KOPT-K1 (cell line): ENCODE data around the gene FCRL1.

Experiments used
- H3K27ac ChIP-seq: fragments of 200-600 bp; sonication (generic); 2 replicates; pipeline ENCODE4 v1.5.1; 2016; ENCODE audit warnings: antibody characterized with exemption, mild to moderate bottlenecking, low read depth, low read length; ENCODE audit not compliant: poor library complexity, severe bottlenecking
- H3K36me3 ChIP-seq: fragments of 200-600 bp; sonication (generic); 2 replicates; pipeline ENCODE4 v1.5.1; 2017; ENCODE audit warnings: antibody characterized with exemption, mild to moderate bottlenecking, low read length, moderate library complexity; ENCODE audit not compliant: insufficient read depth
- H3K9me3 ChIP-seq: fragments of 200-600 bp; sonication (generic); 2 replicates; pipeline ENCODE4 v1.5.1; 2017; ENCODE audit warnings: antibody characterized with exemption, low read length, mild to moderate bottlenecking; ENCODE audit not compliant: insufficient read depth, poor library complexity, severe bottlenecking

Gene FCRL1

DNA sequence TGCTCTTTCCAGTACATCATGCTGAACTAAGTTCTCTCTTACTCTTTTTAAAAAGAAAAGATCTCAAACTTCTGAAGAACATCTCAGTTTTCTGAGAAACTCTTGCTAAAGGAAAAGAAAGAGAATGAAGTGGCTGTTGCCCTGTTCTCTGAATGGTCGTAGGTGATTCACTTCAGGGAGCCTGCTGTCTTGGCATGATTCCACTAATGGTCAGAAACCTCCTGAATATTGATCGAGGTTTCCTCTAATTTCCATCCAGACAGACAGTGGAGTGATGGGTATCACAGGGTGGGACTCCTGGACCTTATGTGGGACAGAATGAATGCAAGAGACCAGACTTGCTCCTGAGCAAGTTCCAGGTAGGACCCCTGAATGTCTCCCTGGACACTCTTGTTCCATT is 45.5 kb downstream of the FCRL1 start:
- no peak overlapping the region for H3K27ac ChIP-seq
- no peaks in the 10 kb centered on the region for H3K36me3 ChIP-seq
- H3K9me3 ChIP-seq: no peaks in the 10 kb centered on the region

DNA sequence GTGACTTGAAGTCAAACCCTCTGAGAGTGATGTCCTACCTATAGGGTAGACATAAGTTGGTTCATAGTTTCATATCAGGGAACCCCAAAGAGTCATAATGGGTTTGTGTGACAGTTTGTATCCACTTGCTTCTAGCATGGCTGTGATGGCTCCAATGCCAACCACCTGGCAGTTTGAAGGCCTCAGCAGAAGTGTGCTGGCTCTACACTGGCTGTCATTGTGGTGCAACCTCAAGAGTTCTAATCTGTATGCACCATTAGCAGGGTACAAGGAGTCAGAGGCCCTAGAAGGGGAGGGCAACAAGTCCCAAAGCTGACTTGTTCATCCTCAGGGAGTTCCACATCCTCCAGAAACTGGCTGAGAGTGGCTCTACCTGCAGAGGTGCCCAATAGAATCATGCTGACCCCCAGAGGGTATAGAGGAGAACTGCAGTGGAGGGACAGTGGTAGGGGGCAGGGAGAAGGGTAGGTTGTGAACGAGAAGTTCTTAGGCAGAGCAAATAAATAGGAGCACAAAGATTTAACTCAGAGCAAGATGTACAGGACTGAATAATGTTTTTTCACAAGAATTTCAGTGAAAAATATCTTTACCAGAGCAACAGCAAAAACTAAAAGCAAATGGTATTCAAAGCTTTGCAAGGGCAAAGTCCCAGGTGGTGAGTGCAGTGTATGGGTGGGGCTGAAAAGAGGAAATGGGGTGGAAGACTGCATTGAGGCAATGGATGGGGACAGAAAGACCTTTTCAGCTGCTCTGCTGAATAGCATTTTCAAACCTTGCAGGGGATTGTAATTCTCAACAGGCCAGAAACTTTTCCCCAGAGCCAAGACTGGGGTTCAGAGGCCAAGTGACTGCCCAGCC is 46.2 kb downstream of the FCRL1 start:
- no peak overlapping the region for H3K27ac ChIP-seq
- H3K36me3 ChIP-seq: no peaks in the 10 kb centered on the region
- H3K9me3 ChIP-seq: no peaks in the 10 kb centered on the region

DNA sequence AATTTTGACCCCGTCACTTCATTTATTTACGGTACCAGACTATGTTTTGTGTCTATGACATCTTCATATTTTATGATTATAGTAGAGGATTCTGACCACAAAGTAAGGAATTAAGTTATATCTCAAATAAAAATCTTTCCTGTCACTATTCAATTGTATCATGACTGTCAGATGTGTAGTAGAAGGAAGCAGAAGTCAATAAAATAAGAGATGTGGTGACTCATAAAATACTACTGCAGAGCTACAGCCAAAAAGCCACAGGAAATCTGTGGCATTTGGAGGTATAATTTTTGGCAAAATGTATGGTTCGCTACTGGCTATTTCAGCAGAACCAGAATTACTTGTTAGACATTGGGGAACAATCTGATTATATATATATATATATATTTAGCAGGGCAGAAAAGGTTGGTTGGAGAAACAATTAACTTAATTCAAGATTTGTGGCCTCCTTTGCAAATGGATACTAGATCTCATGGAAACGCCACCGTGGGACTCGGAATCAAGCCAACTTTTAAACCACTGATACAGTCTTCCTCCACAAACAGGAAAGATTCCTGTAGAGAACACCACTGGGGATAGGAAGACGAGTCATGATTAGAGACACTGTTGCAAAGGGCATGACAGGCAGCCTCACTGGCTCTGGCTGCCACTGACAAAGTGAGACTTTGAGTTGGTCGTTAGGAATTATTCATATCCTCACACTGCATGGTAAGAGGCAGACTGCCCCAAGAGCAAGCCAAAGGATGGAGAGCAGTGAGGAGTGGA is 48.1 kb downstream of the FCRL1 start:
- no peaks in the 10 kb centered on the region for H3K36me3 ChIP-seq
- no peak overlapping the region for H3K27ac ChIP-seq
- H3K9me3 ChIP-seq: no peaks in the 10 kb centered on the region

DNA sequence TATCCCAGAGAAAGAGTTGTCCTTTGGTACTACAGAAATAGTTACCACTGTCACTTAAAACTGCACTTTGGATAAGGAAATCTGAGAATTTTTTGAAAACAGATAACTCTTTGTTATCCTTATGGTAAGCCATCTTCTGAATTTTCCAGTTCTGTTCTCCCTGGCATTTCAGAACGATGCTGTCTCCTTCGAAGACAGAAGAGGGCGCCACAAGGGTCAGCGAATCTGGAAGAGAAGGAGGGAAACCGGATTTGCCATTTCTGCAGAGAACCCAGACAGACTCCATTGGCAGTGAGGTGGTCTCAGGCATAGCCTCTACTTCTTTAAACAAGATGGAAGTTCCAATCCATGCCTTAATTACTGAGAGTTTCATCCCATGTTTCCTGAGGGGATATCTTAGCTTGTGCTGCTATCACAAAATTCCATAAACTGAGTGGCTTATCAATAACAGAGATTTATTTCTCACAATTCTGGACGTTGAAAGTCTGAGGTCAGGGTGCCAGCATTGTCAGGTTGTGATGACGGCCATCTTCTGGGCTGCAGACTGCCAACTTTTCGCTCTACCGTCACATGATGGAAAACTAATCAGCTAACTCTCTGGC is 49.4 kb downstream of the FCRL1 start:
- H3K27ac ChIP-seq: no peak overlapping the region
- H3K9me3 ChIP-seq: no peaks in the 10 kb centered on the region
- no peaks in the 10 kb centered on the region for H3K36me3 ChIP-seq

DNA sequence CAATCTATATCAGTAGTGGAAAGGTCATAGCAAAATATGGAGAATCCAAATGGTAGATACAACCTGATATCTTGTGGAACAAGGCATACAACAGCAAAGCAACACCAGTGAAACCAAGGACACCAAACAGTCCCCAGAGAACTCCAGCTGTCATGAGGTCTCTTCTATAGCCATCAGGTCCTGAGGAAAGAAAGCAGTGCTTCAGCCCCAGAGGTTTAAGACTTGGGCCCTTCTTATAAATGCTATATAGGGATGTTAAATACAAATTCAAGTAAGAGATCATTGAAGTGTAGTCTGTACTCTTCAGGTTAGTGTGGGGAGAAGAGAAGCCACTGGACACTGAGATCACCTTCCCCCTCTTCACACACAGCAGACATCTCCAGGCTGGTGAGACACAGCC is 53.1 kb downstream of the FCRL1 start:
- Histone ChIP-seq H3K27ac (no peak overlapping the region), H3K9me3 (no peaks in the 10 kb centered on the region), H3K36me3 (no peaks in the 10 kb centered on the region)

DNA sequence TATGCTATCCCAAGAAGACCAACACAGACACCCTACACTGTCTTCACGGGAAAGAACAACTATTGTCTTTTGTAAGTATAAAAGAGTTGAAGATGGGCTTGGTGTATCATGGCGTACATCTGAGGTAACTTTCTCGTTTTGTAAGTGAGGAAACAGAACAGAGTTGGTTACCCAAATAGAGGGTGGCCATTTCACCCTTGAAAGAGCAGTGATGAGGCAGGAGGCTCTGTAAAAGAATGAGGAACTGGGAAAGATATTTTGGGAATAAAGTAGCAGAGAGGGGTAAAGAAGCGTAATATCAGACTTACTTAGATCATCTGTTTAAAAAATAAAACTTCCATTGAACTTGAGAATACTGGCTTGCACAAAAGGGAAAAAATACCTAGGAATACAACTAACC is 61.9 kb downstream of the FCRL1 start:
- peaks cover 5% of the 10 kb centered on the region for H3K9me3 ChIP-seq
- no peak overlapping the region for H3K27ac ChIP-seq
- no peaks in the 10 kb centered on the region for H3K36me3 ChIP-seq

DNA sequence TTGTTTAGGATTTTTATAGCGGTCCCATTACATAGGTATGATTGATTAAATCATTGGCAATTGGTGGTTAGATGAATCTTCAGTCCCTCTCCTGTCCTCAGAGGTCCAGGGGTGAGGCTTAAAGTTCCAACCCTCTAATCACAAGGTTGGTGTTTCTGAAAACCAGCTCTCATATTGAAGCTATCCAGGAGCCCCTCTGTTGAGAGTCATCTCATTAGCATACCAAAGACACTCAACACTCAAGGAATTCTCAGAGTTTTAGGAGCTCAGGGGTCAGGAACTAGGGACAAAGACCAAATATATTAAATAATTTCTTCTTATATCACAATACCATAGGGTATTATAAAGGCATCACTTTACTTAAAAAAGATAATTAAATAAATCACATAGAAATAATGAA is 66.3 kb downstream of the FCRL1 start:
- Histone ChIP-seq H3K27ac (no peak overlapping the region), H3K36me3 (no peaks in the 10 kb centered on the region), H3K9me3 (no peaks in the 10 kb centered on the region)

DNA sequence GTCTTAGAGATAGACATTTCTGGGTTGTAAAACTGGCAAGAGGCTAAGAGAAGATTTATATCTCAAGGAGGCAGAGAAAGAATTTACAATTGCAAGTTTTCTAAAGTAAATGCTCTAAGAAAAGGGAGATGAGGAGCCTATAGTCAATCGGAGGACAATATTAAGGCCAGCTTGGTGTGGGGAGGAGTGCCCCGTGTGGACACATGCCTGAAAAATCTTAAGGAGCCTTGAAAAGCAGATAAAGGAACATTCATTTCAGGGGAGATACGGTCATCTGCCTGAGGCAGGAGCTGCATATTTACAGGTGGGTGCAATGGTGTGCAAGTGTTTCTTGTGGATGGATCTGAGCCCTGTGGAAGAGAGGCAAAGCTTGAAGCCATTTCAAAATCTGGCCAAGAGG is 68.6 kb downstream of the FCRL1 start:
- Histone ChIP-seq H3K9me3 (no peaks in the 10 kb centered on the region), H3K27ac (no peak overlapping the region), H3K36me3 (no peaks in the 10 kb centered on the region)

DNA sequence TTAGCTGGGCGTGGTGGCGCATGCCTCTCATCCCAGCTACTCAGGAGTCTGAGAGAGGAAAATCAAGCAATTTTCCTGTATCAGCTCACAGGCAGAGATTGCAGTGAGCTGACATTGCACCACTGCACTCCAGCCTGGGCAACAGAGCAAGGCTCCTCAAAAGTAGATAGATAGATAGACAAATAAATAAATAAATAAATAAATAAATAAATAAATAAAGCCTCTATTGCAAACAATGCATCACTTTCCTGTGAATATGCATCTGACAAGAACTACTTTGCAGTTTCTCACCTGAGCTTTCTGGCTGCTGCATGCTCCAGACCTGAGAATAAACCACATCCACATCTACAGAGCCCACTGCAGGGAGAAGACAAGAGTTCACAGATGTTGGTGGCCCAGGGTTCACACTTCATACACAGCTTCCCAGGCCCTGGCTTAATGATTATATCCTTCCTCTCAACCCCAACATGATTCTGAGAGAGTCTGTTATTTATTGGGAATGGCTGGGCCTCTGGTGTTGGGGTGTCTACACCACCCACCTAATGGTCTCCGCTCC is 71.6 kb downstream of the FCRL1 start:
- H3K9me3 ChIP-seq: no peaks in the 10 kb centered on the region
- no peaks in the 10 kb centered on the region for H3K36me3 ChIP-seq
- no peak overlapping the region for H3K27ac ChIP-seq
